Esophagus (tissue), 2 donors: Measurements from ENCODE around the gene FTCD. TPM values are rescaled to one million over a fixed set of nuclear protein-coding genes. Genes with fewer than 3 reads are reported as not detected.
"Not testable (repeated sequence)": the region's sequence is repeated elsewhere in the genome, so short reads cannot be mapped to it uniquely, and the experiment has no call there.

Experiments used
- H3K27ac ChIP-seq, 2 donors: one replicate each; pipeline ENCODE4 v1.5.1; 2013; ENCODE audit warnings: low read depth in 2 of 2, mild to moderate bottlenecking in 2 of 2, inconsistent platforms in 1 of 2, low read length in 1 of 2, moderate library complexity in 1 of 2
- H3K27me3 ChIP-seq, 2 donors: one replicate each; pipeline ENCODE4 v1.6.1; 2013; ENCODE audit warnings: low read length in 2 of 2, control low read depth in 1 of 2, mild to moderate bottlenecking in 1 of 2; ENCODE audit not compliant: insufficient read depth in 2 of 2, control insufficient read depth in 1 of 2
- H3K36me3 ChIP-seq, 2 donors: one replicate each; pipeline ENCODE4 v1.6.1; 2013; ENCODE audit warnings: low read length in 1 of 2; ENCODE audit not compliant: control insufficient read depth in 2 of 2, insufficient read depth in 2 of 2
- H3K4me1 ChIP-seq, 2 donors: one replicate each; pipeline ENCODE4 v1.6.1; 2013; ENCODE audit warnings: low read length in 1 of 2; ENCODE audit not compliant: control insufficient read depth in 2 of 2, insufficient read depth in 2 of 2
- H3K4me3 ChIP-seq, 2 donors: one replicate each; pipeline ENCODE4 v1.5.1; 2013; ENCODE audit warnings: low read length in 2 of 2, mild to moderate bottlenecking in 2 of 2, low read depth in 1 of 2, moderate library complexity in 1 of 2
- H3K9me3 ChIP-seq, 2 donors: one replicate each; pipeline ENCODE4 v1.6.1; 2013; ENCODE audit warnings: mild to moderate bottlenecking in 2 of 2, low read depth in 1 of 2, low read length in 1 of 2, moderate library complexity in 1 of 2; ENCODE audit not compliant: control insufficient read depth in 2 of 2, insufficient read depth in 1 of 2
- WGBS, 2 donors: extraction: QIAGEN DNeasy Blood & Tissue Kit; methylation state at CpG; one replicate each; pipeline ENCODE4 v1.1.7; 2013; 5-methylcytosine and 5-hydroxymethylcytosine counted together
- polyA plus RNA-seq, 2 donors: library from polyadenylated mRNA; stranded (reverse); fragments of 200-250 nt; gene quantifications; one replicate each; pipeline ENCODE4 v1.2.3, GENCODE V29; 2013
- donor health status: healthy with polysubstance abuse.
- donor health status: Bipolar disorder and iron deficiency.

The FTCD gene
- polyA plus RNA-seq, 2 donors = 0.33 to 0.39 TPM

DNA sequence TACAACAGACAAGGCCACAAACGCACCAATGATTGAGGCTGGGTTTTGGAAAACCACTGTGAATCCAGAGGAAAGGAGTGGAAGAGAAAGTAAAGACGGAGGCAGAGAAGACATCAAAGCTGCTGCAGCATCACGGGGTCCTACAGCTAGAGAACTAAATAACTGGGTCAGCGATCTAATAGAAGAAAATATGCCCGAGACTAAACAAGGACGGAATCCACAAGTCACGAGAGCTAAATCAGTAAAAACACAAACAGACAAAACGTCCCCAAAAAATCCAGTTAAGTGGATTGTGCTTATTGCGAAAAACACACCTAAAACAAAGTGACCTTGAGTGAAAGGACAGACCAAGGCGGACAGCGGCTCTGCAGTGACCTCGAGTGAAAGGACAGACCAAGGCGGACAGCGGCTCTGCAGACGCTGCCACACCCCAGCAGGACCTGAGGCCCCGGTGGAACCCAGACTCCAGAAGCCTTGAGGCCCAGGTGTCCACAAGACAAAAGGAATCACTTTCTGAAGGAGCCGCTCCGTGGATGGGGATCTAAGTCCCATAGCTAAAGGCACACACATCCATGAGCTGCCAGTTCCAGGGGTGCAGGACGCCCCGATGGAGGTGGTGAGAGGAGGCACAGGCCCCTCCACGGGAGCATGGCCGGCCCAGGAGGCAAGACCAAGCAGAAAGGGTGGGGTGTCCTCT is 6.0 kb downstream of the FTCD start:
- no peaks in the 10 kb centered on the region for H3K9me3 ChIP-seq
- H3K36me3 ChIP-seq = no peaks in the 10 kb centered on the region
- WGBS, 2 donors = 83 to 84% methylated on average over 22 of the region's 22 CpGs
- peaks cover 0 to 4% of the 10 kb centered on the region in 2 donors for H3K4me1 ChIP-seq
- no peaks in the 10 kb centered on the region for H3K27me3 ChIP-seq
- no peak overlapping the region for H3K4me3 ChIP-seq
- no peak overlapping the region for H3K27ac ChIP-seq

DNA sequence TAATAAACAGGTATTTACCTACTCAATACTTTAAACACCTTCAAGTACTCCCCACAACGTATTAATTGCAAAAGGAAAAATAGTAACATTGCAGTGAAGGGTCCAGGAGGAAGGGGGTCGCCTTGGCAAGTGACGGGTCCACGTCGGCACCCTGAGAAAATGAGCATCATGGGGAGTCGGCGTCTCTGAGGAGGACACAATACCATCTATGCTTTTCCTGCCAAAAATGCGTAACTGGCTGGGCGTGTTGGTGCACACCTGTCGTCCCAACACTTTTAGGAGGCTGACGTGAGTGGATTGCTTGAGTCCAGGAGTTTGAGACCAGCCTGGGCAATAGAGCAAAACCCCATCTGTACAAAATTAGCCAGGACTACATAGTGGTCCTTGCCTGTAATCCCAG is 7.3 kb downstream of the FTCD start:
- no peak overlapping the region for H3K27ac ChIP-seq
- no peaks in the 10 kb centered on the region for H3K9me3 ChIP-seq
- no peaks in the 10 kb centered on the region for H3K27me3 ChIP-seq
- H3K4me1 ChIP-seq = no peaks in the 10 kb centered on the region
- WGBS, 2 donors = 68 to 74% methylated on average over 11 of the region's 11 CpGs
- no peaks in the 10 kb centered on the region for H3K36me3 ChIP-seq
- H3K4me3 ChIP-seq = no peak overlapping the region

- H3K36me3 ChIP-seq, H3K27ac ChIP-seq, H3K27me3 ChIP-seq, H3K4me3 ChIP-seq, H3K9me3 ChIP-seq, H3K4me1 ChIP-seq: not testable (repeated sequence)
- WGBS, 2 donors = 68 to 75% methylated on average over 12 of the region's 12 CpGs
Measured at GRCh38 chr21:46147429-46147828, 8.0 kb downstream of the FTCD start.

DNA sequence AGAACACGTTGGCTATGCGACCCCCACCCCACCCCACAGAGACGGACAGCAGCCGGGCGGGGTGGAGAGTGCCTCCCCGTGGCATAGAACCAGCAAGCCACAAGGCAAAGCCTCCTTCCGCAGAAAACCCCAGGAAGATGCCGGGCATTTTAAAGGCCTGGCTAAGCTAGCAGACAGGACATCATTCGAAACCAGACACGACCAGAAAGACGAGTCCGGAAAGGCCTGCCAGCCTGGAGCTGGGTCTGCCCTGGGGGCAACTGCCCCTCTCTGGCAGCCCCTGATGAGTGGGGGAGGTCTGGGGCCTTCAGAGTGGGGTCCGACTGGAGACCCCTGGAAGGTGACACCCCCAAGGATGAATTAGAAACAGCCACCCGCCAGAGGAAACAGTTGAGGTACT is 8.5 kb downstream of the FTCD start:
- Histone ChIP-seq H3K36me3 (no peaks in the 10 kb centered on the region), H3K27ac (no peak overlapping the region)

GRCh38 chr21:46145840-46146691 is 9.3 kb downstream of the FTCD start:
- H3K4me3 ChIP-seq = no peak overlapping the region
- H3K27me3 ChIP-seq = no peaks in the 10 kb centered on the region
- 81 to 83% methylated on average over 60 of the region's 60 CpGs for WGBS, 2 donors
- H3K4me1 ChIP-seq = no peaks in the 10 kb centered on the region
- H3K9me3 ChIP-seq = no peaks in the 10 kb centered on the region
- H3K27ac ChIP-seq = no peak overlapping the region
- no peaks in the 10 kb centered on the region for H3K36me3 ChIP-seq

More for the DNA sequence above, 8.5 kb downstream of the FTCD start:
- WGBS, 2 donors = 62 to 63% methylated on average over 14 of the region's 14 CpGs
- no peaks in the 10 kb centered on the region for H3K4me1 ChIP-seq
- no peaks in the 10 kb centered on the region for H3K27me3 ChIP-seq
- H3K9me3 ChIP-seq = no peaks in the 10 kb centered on the region
- no peak overlapping the region for H3K4me3 ChIP-seq

DNA sequence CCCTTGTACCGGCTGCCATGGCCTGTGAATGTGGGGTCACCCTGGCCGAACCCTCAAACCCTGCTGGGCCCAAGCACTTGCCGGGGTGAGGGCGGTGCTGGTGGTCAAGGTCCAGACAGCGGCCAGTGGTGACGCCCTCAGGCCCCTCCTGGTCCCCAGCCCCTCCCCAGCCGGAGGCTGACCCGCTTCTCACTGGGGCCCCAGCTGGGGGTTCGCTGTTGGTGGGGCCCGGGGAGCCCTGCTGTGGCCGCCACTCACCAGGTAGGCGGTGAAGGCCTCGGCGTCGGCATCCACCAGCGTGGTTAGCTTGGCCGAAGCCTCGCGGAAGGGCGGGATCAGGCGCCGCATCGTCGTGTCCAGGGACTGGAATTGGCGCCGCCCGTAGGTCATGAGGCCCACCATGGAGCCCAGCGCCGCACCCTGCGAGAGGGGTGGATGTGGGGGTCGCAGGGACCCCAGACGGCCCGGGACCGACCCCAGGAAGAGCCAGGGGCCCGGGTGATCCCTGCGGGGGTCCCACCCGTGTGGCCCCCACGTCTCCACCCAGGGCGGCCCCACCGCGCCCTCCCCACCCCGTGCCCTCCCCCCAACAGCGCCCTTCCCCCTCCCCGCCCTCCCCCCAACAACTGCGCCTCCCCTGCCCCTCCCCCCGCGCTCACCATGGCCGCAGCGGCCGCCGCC is 10.1 kb downstream of the FTCD start:
- H3K4me1 ChIP-seq = no peaks in the 10 kb centered on the region
- H3K4me3 ChIP-seq = no peak overlapping the region
- H3K27me3 ChIP-seq = no peaks in the 10 kb centered on the region
- 90 to 93% methylated on average over 35 to 51 of the region's 51 CpGs for WGBS, 2 donors
- no peaks in the 10 kb centered on the region for H3K9me3 ChIP-seq
- H3K36me3 ChIP-seq = no peaks in the 10 kb centered on the region
- H3K27ac ChIP-seq = no peak overlapping the region

DNA sequence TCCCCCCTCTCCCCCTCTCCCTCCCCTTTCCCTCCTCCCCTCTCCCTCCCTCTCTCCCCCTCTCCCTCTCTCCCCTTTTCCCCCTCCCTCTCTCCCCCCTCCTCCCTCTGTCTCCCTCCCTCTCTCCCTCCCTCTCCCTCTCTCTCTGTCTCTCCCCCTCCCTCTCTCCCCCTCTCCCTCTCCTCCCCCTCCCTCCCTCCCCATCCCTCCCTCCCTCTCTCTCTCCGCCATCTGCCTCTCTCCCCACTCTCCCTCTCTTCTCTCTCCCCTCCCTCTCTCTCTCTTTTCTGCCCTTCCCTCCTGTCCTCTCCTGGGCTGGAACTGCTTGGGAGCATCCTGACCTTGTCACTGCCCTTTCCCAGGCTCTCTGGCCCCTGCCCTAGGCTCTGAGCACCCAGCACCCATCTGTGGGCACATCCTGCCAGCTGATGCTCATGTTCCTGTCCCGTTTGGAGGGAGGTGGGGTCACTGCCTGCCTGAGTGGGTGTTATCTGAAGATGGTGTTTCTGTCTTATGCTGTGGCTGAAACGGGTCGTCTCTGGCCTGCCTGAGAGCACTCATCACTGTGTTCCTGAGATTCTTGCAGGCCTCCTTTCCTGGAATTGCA is 10.8 kb downstream of the FTCD start:
- H3K36me3 ChIP-seq = no peaks in the 10 kb centered on the region
- H3K4me3 ChIP-seq = no peak overlapping the region
- H3K4me1 ChIP-seq = no peaks in the 10 kb centered on the region
- no peaks in the 10 kb centered on the region for H3K9me3 ChIP-seq
- no peak overlapping the region for H3K27ac ChIP-seq
- WGBS, 2 donors = 37 to 42% methylated on average over 4 of the region's 4 CpGs
- H3K27me3 ChIP-seq = no peaks in the 10 kb centered on the region

DNA sequence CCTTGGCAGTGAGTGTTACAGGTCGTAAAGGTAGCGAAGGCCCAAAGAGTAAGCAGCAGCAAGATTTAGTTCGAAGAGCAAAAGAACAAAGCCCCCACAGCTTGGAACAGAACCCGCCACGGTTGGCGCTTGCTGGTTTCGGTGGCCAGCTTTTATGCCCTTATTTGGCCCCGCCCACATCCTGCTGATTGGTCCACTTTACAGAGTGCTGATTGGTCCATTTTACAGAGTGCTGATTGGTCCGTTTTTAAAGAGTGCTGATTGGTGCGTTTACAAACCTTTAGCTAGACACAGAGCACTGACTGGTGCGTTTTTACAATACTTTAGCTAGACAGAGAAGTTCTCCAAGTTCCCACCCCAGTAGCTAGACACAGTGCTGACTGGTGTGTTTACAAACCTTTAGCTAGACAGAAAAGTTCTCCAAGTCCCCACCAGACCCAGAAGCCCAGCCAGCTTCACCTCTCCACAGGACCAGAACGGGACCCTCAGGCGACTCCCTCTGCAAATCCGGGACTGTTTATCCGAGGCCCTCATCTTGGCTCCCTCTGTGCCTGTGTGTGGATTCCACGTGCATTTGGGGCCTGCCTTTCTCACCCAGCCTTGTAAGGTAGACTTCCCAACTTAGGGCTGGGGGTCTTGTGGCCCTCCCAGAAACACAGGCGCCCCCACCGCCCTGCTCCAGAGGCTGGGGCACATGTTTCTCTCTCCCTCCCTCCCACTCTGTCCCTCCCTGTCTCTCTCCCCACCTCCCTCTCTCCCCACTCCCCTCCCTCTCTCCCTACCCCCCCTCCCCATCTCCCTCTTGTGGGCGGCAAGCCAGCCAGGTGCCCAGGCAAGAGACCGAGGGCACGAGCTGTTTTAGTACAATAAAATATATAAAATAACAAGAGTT is 12.6 kb downstream of the FTCD start:
- Histone ChIP-seq H3K27ac (no peak overlapping the region), H3K36me3 (no peaks in the 10 kb centered on the region), H3K27me3 (no peaks in the 10 kb centered on the region), H3K4me3 (no peak overlapping the region), H3K9me3 (no peaks in the 10 kb centered on the region), H3K4me1 (no peaks in the 10 kb centered on the region)
- 81% methylated on average over 21 of the region's 21 CpGs for WGBS, 2 donors
